ENCODE data around the gene IL17REL.

GRCh38 chr22:49950396-49950994, 62.1 kb downstream of the IL17REL start:
- TF ChIP-seq CTCF (conservative IDR thresholded peaks at IDR 0.05; ENCODE audit: low read length), result no peak
- no peak for TF ChIP-seq EZH2phosphoT487 (IDR thresholded peaks at IDR 0.05; ENCODE audit: borderline replicate concordance)
